Stimulated activated CD4-positive, alpha-beta T cell treated with anti-CD3 and anti-CD28 coated beads, TNF-alpha, amount 100 ng/mL, for 1 hour (primary cell): ENCODE results near the gene NEO1.

Experiments used
- DNase-seq, 3 donors: peaks; one replicate each; pipeline ENCODE4 v3.0.0-alpha.2; 2020; ENCODE audit warnings: low read depth in 3 of 3, low spot score in 1 of 3

The NEO1 gene

GRCh38 chr15:73326157-73326556 lies 273.9 kb downstream of the NEO1 start:
- DNase-seq, result no peak

GRCh38 chr15:73328149-73328820 lies 276.0 kb downstream of the NEO1 start:
- DNase-seq, result no peak

DNA sequence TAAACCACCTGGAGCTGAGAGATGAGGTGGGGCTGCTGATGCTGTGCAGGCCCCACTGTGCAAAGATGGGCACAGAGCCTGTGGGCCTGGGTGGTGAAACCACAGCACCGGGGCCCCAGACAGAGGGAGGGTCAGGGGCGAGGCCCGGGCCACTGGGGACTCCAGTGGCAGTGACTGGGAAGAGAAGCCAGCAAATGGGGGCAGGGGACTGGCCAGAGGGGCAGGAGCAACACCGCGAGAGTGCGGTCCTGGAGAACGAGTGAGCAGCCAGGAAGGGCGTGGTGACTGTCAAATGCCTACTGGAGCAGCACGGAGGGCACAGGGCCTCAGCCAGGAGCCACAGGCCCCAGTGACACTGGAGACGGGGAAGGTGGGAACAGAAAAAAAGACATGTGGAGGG lies 276.7 kb downstream of the NEO1 start:
- no peak for DNase-seq

- DNase-seq, result no peak
These were observed 277.4 kb downstream of the NEO1 start for GRCh38 chr15:73329501-73330200.

- DNase-seq, result no peak
These were observed 278.2 kb downstream of the NEO1 start for GRCh38 chr15:73330206-73331051.

- no peak for DNase-seq
These were observed 279.2 kb downstream of the NEO1 start for GRCh38 chr15:73331501-73331900.

DNA sequence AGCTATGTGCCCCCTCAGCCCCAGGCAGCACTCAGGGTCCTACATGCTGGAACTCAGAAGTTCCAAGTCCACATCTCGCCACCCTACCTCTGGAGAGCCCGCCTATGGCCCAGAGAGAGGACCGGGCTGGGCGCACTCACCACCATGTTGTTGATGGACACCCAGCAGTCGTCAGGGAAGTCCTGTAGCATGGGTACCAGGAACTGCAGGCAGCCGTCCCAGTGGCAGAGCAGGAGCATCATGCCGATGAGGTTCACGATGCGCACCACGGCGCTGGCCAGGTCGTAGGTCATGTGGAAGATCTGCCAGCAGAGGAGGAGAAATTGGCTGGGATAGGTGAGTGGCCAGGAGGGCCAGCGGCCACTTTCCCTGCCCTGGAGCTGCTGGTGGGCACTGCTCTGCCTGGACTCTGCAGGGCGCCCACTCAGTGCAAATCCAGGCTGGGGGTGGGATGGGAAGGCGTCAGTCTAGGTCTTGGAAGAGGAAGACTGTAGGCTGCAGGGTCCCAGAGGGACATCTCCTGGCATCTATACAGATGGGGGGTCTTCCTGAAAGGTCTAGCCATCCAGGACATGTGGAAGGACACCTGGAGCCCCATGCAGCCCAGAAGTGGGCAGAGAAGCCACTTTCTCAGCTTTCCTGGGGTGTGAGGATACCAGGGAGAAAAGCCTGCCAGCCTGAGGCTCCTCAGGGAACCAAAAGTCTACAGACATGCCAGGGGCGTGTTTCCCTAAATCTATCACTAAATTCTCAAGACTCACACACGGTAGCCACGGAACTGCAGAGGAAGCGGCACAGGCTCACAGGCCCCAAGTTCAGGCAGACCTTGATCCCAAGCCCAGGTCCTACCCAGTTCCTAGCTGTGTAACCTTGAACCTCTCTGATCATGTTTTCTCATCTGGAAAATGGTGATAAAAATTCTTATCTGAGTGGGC lies 280.0 kb downstream of the NEO1 start:
- no peak for DNase-seq

- DNase-seq, result no peak
These were observed 280.7 kb downstream of the NEO1 start for GRCh38 chr15:73333001-73333400.

DNA sequence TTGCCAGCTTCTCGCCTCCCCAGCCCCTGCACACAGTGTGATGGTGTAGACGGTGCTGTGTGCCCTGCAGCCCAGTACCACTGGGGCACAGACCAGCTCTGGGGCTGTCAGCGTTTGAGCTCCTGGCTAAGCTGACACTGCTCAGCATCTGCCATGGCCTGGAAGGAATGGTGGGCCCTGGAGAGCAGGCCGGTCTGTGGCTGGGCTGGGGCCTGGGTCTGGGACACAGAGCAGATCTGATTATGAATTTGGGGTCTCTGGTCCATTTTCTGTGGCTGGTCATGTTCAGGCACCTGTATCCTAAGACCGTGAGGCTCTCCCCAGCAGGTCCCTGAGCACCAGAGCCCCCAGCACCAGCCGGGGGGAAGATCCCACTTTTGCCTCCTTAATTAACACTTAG lies 281.8 kb downstream of the NEO1 start:
- DNase-seq, result no peak

DNA sequence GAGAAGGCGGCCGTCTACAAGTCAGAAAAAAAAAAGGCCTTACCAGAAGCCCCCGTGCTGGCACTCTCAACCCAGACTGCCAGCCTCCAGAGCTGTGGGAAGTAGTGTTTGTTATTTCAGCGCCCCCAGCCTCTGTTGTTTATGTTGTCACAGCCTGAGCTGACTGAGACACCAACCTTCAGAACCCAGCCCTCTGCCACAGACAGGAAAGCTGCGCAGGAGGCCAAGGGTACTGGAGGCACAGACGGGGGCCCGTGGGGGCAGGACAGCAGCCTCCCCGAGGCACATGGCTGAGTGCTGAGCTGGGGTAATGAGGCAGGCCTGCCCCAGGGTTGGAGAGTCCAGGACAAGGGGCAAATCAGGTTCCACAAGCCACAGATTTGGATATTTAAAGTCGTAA lies 282.8 kb downstream of the NEO1 start:
- no peak for DNase-seq

DNA sequence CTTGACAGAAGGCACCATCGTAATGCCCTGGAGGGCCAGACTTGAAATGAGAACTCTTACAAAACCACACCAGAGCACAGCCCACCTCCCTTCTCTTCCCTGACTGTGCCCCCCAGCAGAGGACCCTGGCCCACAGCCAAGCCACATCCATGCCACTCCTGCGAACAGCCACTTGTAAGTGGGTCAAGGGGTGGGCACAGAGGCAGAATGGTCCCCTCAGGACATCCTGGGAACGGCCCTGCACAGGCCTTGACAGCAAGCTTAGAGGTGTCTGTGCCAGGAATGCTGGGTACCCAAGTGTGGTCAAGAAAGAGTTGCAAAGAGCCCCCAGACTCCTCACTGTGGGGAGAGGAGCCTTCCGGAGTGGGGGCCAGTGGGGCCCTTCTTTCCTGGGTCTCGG lies 283.2 kb downstream of the NEO1 start:
- no peak for DNase-seq

GRCh38 chr15:73336756-73337155 lies 284.5 kb downstream of the NEO1 start:
- no peak for DNase-seq

GRCh38 chr15:73337187-73337586 lies 284.9 kb downstream of the NEO1 start:
- DNase-seq, result no peak

GRCh38 chr15:73338058-73338457 lies 285.8 kb downstream of the NEO1 start:
- no peak for DNase-seq

DNA sequence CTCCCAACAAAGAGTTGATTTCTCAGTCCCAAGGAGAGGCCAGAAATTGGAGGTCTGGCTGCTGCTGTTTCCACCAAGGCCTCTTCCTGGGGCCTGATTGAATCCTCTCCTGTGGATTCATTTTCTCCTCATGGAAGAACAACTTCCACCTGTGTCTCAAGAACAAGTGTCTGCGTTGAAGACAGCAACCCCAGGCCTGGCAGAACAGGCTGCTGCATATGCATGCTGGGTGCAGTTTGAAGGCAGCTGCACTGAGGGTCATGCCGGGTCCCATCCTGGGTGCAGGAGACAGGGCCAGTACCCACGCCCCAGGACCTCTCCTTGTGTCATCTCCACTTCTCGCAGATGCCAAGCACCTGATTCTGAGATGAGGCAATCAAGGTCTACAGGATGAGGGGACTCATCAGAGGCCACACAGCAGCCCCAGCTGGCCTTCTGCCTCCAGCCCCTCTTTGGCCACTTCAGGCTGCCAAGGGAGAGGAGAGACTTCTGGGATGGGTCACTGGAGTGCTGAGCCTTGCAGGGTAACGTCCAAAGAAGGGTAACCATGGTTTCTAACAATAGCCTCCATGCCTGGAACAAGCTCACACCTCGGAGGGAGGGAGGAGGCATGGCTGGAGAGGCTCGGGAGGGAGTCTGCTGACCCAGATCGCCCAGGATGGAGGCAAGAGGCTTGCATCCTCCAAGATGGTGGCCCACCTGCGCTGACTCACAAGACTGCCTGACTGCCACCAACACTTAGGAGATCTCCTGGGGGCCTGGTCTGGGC lies 286.5 kb downstream of the NEO1 start:
- no peak for DNase-seq

- no peak for DNase-seq
These were observed 288.4 kb downstream of the NEO1 start for GRCh38 chr15:73340502-73341192.

DNA sequence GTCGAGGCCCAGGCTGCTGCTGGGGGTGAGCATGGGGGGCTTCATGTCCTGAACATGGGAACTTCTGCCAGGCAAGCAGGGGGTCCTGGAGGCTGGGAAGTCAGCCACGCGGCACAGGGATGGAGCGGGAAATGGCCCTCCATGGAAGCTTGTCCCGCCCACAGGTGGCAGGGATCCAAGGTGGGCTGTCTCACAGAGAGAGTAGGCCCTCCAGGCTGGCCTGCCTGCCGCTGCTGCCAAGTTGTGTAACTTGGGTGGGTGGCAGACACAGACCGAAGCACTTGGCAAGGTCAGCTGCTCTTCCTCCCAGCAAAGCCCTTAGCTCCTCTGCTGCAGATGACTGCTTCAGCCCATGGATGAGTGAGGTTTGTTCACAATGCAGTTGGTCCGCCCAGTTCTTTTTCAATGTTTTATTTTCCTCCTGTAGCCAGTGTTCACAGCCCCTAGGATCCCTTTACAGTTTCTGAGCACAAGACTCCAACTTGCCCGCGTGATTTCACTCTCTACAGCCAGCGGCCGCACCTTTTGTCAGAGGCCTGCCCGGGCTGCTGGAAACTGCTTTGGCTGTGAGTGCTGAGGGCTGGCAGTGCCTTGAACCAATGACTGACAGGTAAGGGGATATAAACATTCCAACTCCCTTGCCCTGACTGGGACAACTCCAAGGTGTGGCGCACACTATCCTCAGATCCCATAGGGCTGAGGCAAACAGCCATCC lies 289.8 kb downstream of the NEO1 start:
- no peak for DNase-seq

DNA sequence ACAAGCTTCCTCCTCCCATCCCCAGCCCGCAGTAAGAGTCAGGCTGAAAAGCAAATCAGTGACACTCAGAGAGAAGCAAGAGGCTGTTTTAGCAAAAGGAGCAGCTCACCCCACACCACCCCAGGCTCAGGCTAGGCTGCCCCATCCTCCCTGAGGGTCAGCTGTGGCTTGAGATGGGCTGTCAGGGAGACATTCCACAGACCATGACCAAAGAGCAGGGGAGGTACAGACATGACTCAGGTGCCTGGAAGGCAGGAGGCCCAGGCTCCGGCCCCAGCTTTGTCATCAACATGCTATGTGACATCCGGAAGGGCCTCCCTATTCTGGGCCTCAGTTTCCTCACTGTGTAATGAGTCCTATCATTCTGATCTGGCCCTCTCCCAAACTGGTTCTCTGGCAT lies 291.8 kb downstream of the NEO1 start:
- no peak for DNase-seq

DNA sequence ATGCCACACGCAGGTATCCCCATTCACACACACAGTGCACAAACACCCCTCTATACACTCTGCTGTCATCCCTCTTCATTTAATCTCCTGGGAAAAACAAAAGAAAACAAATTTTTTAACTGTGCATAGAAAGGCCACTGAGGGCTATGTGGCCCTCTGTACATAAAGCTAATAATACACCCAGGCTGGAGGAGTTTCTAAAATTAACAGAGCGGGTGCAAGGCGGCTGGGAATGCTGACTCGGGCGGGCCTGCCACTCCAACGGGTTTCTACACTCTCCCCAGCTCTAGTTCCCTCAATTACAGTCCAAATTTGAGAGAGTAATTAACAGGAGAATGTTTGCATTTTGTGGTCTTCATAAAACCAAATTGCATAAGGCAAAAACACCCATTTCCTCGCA lies 293.4 kb downstream of the NEO1 start:
- DNase-seq, result no peak
